ENCODE results near the gene ATP10D. TPM values are rescaled to one million over a fixed set of nuclear protein-coding genes. Genes with fewer than 3 reads are reported as not detected.
"Not testable (repeated sequence)": the region's sequence is repeated elsewhere in the genome, so short reads cannot be mapped to it uniquely, and the experiment has no call there.

The ATP10D gene
- total RNA-seq, 1 donor from 2014 or later, result 1.6 TPM

DNA sequence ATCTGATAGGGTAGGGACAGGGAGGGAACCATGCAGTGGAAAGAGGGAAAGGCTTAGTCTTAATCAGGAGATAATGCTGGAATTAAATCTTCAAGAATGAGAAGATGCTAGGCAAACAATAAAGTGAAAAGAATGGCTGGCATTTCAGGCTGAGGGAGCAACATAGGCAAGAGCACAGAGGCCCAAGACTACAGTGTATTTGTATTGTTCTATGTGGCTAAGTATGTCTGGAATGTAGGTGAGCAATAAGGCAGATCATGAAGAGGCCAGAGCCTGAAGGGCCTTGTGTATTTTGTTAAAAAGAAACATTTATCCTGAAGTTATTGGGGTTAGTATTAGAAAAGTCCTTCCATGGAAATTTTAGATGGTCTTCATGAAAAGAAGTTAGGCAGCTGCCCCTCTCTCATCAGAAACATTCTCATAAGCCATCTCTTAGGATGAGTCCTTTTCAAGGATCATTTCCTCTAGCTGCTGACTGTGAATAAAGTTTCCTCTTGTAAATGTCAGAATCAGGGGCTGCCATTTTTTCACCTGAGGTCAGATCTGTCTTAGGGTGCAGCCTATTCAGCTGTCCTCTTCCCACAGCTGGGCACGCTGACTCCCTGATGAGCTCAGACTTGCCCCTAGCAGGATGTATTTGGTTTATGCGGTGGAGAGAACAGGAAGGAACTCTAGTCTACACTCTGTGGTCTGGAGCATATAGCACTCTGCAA lies 46.3 kb downstream of the ATP10D start:
- H3K4me3 Mint-ChIP-seq (ENCODE audit: low read depth), result no peak overlapping the region

GRCh38 chr4:47531954-47532321 lies 46.9 kb downstream of the ATP10D start:
- intact Hi-C loops (cut with micrococcal nuclease), result loop anchor here (1.0 to 5.0 kb wide), 3 partner anchors 47 to 380 kb away; partner anchors contain the start of genes ATP10D, COMMD8 and NFXL1
- no peaks in the 10 kb centered on the region for H3K27me3 Mint-ChIP-seq (ENCODE audit: low read depth)
- H3K27ac Mint-ChIP-seq, result peak overlapping the region; percentile 54
- DNase-seq (ENCODE audit: low spot score), result no peak
- H3K4me1 Mint-ChIP-seq (ENCODE audit: low read depth), result peaks cover 56% of the 10 kb centered on the region
- peaks cover 26% of the 10 kb centered on the region for H3K9me3 Mint-ChIP-seq
- peaks cover 50% of the 10 kb centered on the region for H3K36me3 Mint-ChIP-seq (ENCODE audit: low read depth)
- no peak overlapping the region for H3K4me3 Mint-ChIP-seq (ENCODE audit: low read depth)

More for the DNA sequence above, 46.3 kb downstream of the ATP10D start:
- peaks cover 57% of the 10 kb centered on the region for H3K4me1 Mint-ChIP-seq (ENCODE audit: low read depth)
- intact Hi-C loops (cut with micrococcal nuclease), result loop anchor here (1.0 to 5.0 kb wide), 2 partner anchors 46 to 381 kb away; partner anchors contain the start of genes ATP10D and NFXL1
- peak; percentile 60 for DNase-seq (ENCODE audit: low spot score)
- H3K36me3 Mint-ChIP-seq (ENCODE audit: low read depth), result peaks cover 51% of the 10 kb centered on the region
- H3K27me3 Mint-ChIP-seq (ENCODE audit: low read depth), result no peaks in the 10 kb centered on the region
- H3K27ac Mint-ChIP-seq, result peak overlapping the region; percentile 54
- peaks cover 26% of the 10 kb centered on the region for H3K9me3 Mint-ChIP-seq

GRCh38 chr4:47532658-47533057 lies 47.6 kb downstream of the ATP10D start:
- intact Hi-C loops (cut with micrococcal nuclease), result loop anchor here (1.0 to 5.0 kb wide), 3 partner anchors 30 to 380 kb away; partner anchors contain the start of genes COMMD8 and NFXL1
- peak overlapping the region; percentile 40 for H3K27ac Mint-ChIP-seq
- no peak for DNase-seq (ENCODE audit: low spot score)

GRCh38 chr4:47533689-47534347 lies 48.7 kb downstream of the ATP10D start:
- DNase-seq (ENCODE audit: low spot score), result no peak
- H3K4me3 Mint-ChIP-seq (ENCODE audit: low read depth), result no peak overlapping the region

More at GRCh38 chr4:47532658-47533057, 47.6 kb downstream of the ATP10D start:
- Mint-ChIP-seq H3K36me3 (ENCODE audit: low read depth) (peaks cover 46% of the 10 kb centered on the region), H3K4me1 (ENCODE audit: low read depth) (peaks cover 56% of the 10 kb centered on the region), H3K27me3 (ENCODE audit: low read depth) (no peaks in the 10 kb centered on the region), H3K4me3 (ENCODE audit: low read depth) (peak overlapping the region; percentile 45), H3K9me3 (peaks cover 26% of the 10 kb centered on the region)

GRCh38 chr4:47534772-47535171 lies 49.7 kb downstream of the ATP10D start:
- Mint-ChIP-seq H3K27ac (no peak overlapping the region), H3K36me3 (ENCODE audit: low read depth) (peaks cover 28% of the 10 kb centered on the region), H3K9me3 (peaks cover 14% of the 10 kb centered on the region), H3K27me3 (ENCODE audit: low read depth) (no peaks in the 10 kb centered on the region), H3K4me3 (ENCODE audit: low read depth) (no peak overlapping the region), H3K4me1 (ENCODE audit: low read depth) (peaks cover 49% of the 10 kb centered on the region)
- intact Hi-C loops (cut with micrococcal nuclease), result loop anchor here (5.0 kb wide), 1 partner anchor 378 kb away; the partner anchor contains the start of gene NFXL1
- no peak for DNase-seq (ENCODE audit: low spot score)

More at GRCh38 chr4:47533689-47534347, 48.7 kb downstream of the ATP10D start:
- Mint-ChIP-seq H3K9me3 (peaks cover 24% of the 10 kb centered on the region), H3K27ac (peak overlapping the region; percentile 78), H3K36me3 (ENCODE audit: low read depth) (peaks cover 38% of the 10 kb centered on the region), H3K4me1 (ENCODE audit: low read depth) (peaks cover 52% of the 10 kb centered on the region), H3K27me3 (ENCODE audit: low read depth) (no peaks in the 10 kb centered on the region)
- intact Hi-C loops (cut with micrococcal nuclease), result loop anchor here (1.0 to 5.0 kb wide), 3 partner anchors 28 to 378 kb away; partner anchors contain the start of genes COMMD8 and NFXL1

- no peak overlapping the region for H3K27ac Mint-ChIP-seq
- H3K36me3 Mint-ChIP-seq (ENCODE audit: low read depth), result peaks cover 22% of the 10 kb centered on the region
- DNase-seq (ENCODE audit: low spot score), result no peak
- H3K4me1 Mint-ChIP-seq (ENCODE audit: low read depth), result peaks cover 44% of the 10 kb centered on the region
- no peaks in the 10 kb centered on the region for H3K27me3 Mint-ChIP-seq (ENCODE audit: low read depth)
- no peak overlapping the region for H3K4me3 Mint-ChIP-seq (ENCODE audit: low read depth)
- intact Hi-C loops (cut with micrococcal nuclease), result no loop called here
- H3K9me3 Mint-ChIP-seq, result peaks cover 7% of the 10 kb centered on the region
Observed at GRCh38 chr4:47535567-47536147, 50.6 kb downstream of the ATP10D start.

- no peak for DNase-seq (ENCODE audit: low spot score)
- Mint-ChIP-seq H3K4me3 (ENCODE audit: low read depth) (no peak overlapping the region), H3K36me3 (ENCODE audit: low read depth) (peaks cover 18% of the 10 kb centered on the region), H3K27me3 (ENCODE audit: low read depth) (no peaks in the 10 kb centered on the region), H3K9me3 (peaks cover 7% of the 10 kb centered on the region), H3K4me1 (ENCODE audit: low read depth) (peaks cover 32% of the 10 kb centered on the region), H3K27ac (no peak overlapping the region)
- intact Hi-C loops (cut with micrococcal nuclease), result no loop called here
Observed at GRCh38 chr4:47536966-47537365, 51.9 kb downstream of the ATP10D start.

GRCh38 chr4:47538111-47538824 lies 53.2 kb downstream of the ATP10D start:
- Mint-ChIP-seq H3K36me3 (ENCODE audit: low read depth) (peaks cover 18% of the 10 kb centered on the region), H3K27me3 (ENCODE audit: low read depth) (no peaks in the 10 kb centered on the region), H3K4me1 (ENCODE audit: low read depth) (peaks cover 20% of the 10 kb centered on the region), H3K4me3 (ENCODE audit: low read depth) (no peak overlapping the region), H3K27ac (no peak overlapping the region), H3K9me3 (peaks cover 7% of the 10 kb centered on the region)
- DNase-seq (ENCODE audit: low spot score), result no peak
- intact Hi-C loops (cut with micrococcal nuclease), result no loop called here

- Mint-ChIP-seq H3K9me3 (peaks cover 7% of the 10 kb centered on the region), H3K36me3 (ENCODE audit: low read depth) (peaks cover 18% of the 10 kb centered on the region), H3K27me3 (ENCODE audit: low read depth) (no peaks in the 10 kb centered on the region), H3K4me1 (ENCODE audit: low read depth) (peaks cover 18% of the 10 kb centered on the region), H3K27ac (no peak overlapping the region), H3K4me3 (ENCODE audit: low read depth) (no peak overlapping the region)
- no peak for DNase-seq (ENCODE audit: low spot score)
- intact Hi-C loops (cut with micrococcal nuclease), result no loop called here
Observed at GRCh38 chr4:47538825-47539154, 53.7 kb downstream of the ATP10D start.

GRCh38 chr4:47542640-47543039 lies 57.6 kb downstream of the ATP10D start:
- H3K27ac Mint-ChIP-seq; DNase-seq (ENCODE audit: low spot score); H3K36me3 Mint-ChIP-seq (ENCODE audit: low read depth); H3K4me3 Mint-ChIP-seq (ENCODE audit: low read depth); H3K27me3 Mint-ChIP-seq (ENCODE audit: low read depth); intact Hi-C loops (cut with micrococcal nuclease); H3K4me1 Mint-ChIP-seq (ENCODE audit: low read depth); H3K9me3 Mint-ChIP-seq: not testable (repeated sequence)

DNA sequence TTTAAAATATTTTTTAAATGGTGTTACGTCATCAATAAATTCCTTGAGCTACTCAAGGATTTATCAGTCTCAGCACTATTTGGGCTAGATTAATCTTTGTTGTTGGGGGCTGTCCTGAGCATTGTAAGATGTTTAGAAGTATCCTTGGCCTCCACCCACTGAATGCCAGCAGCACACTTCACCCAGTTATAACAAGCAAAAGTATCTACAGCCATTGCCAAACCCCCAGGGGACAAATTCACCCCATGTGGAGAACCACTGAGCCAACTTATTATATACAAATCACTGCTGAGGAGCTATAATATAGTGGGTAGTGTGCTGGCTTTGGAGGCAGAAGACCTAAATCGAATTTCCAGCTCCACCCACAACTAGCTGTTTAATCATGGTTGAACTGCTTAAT lies 58.3 kb downstream of the ATP10D start:
- Mint-ChIP-seq H3K27ac (no peak overlapping the region), H3K4me3 (ENCODE audit: low read depth) (no peak overlapping the region), H3K27me3 (ENCODE audit: low read depth) (no peaks in the 10 kb centered on the region), H3K36me3 (ENCODE audit: low read depth) (peaks cover 5% of the 10 kb centered on the region), H3K4me1 (ENCODE audit: low read depth) (no peaks in the 10 kb centered on the region), H3K9me3 (no peaks in the 10 kb centered on the region)
- intact Hi-C loops (cut with micrococcal nuclease), result no loop called here
- no peak for DNase-seq (ENCODE audit: low spot score)

- H3K36me3 Mint-ChIP-seq (ENCODE audit: low read depth); H3K27me3 Mint-ChIP-seq (ENCODE audit: low read depth); H3K4me1 Mint-ChIP-seq (ENCODE audit: low read depth); intact Hi-C loops (cut with micrococcal nuclease); H3K9me3 Mint-ChIP-seq; H3K27ac Mint-ChIP-seq; DNase-seq (ENCODE audit: low spot score); H3K4me3 Mint-ChIP-seq (ENCODE audit: low read depth): not testable (repeated sequence)
Observed at GRCh38 chr4:47550357-47550756, 65.3 kb downstream of the ATP10D start.

Data from activated T-helper 2 cell treated with anti-CD3 and anti-CD28 coated beads, Interferon-gamma antibody, Interleukin-2, Interleukin-4, amounts not matched to agents 10 μg/mL and 5 μg/mL and 100 μg/mL, durations not matched to agents 14 hours and 24 hours and 36 hours (primary cell).